B cell (primary cell): Measurements from ENCODE around the gene TPSG1. TPM values are rescaled to one million over a fixed set of nuclear protein-coding genes. Genes with fewer than 3 reads are reported as not detected.

Experiments
- ATAC-seq: fragments of 200-7000 bp; cut with Tn5 transposase; one replicate; pipeline ENCODE4 v1.10.0; 2021; ENCODE audit warnings: low read depth, mild to moderate bottlenecking, moderate number of reproducible peaks, moderate library complexity
- CTCF ChIA-PET: fragments of 350-600 bp; sonication (Branson Sonifier 250); formaldehyde crosslinking; loops from one replicate; lab custom pipeline; 2021; ENCODE audit warnings: antibody characterized with exemption, inconsistent platforms; lab: Charles Lee
- POLR2A ChIA-PET: fragments of 350-600 bp; sonication (Branson Sonifier 250); formaldehyde crosslinking; loops from one replicate; lab custom pipeline; 2021; ENCODE audit warnings: antibody characterized with exemption; lab: Charles Lee
- DNase-seq: peaks from one replicate; pipeline ENCODE4 v3.0.0; 2013
- H2AFZ ChIP-seq: 2 replicates; pipeline ENCODE4 v1.6.1; 2012; ENCODE audit warnings: mild to moderate bottlenecking, low read depth, low read length; ENCODE audit not compliant: insufficient read depth, poor library complexity, severe bottlenecking
- H3K27ac ChIP-seq, 2 donors: 1 replicate in 1 of 2; 2 replicates in 1 of 2; pipeline ENCODE4 v1.5.1; 2012 to 2013; ENCODE audit warnings: low read length in 2 of 2, mild to moderate bottlenecking in 2 of 2, moderate library complexity in 1 of 2
- H3K27me3 ChIP-seq, 4 experiments: fragments of 200-600 bp in 1 of 4; sonication (generic) in 1 of 4; replicated peaks in 1 of 4; 1 replicate in 2 of 4; 2 replicates in 2 of 4; pipeline versions ENCODE4 v1.6.1 to v1.7.0; 2013 to 2016; ENCODE audit warnings: low read length in 3 of 4, mild to moderate bottlenecking in 2 of 4, mixed read lengths in 1 of 4, moderate library complexity in 1 of 4; ENCODE audit not compliant: insufficient read depth in 4 of 4, control insufficient read depth in 3 of 4; ENCODE audit errors: control extremely low read depth in 1 of 4
- H3K36me3 ChIP-seq, 2 experiments: replicated peaks in 1 of 2; 1 replicate in 1 of 2; 2 replicates in 1 of 2; pipeline versions ENCODE4 v1.6.1 to v1.7.1; 2013; ENCODE audit warnings: low read length in 1 of 2; ENCODE audit not compliant: insufficient read depth in 2 of 2, control insufficient read depth in 1 of 2; ENCODE audit errors: control extremely low read depth in 1 of 2, extremely low read depth in 1 of 2
- H3K4me1 ChIP-seq, 2 donors: fragments of 200-600 bp in 1 of 2; sonication (generic) in 1 of 2; 1 replicate in 1 of 2; 2 replicates in 1 of 2; pipeline versions ENCODE4 v1.5.1 to v1.6.1; 2013 to 2017; ENCODE audit warnings: low read length in 2 of 2; ENCODE audit not compliant: control insufficient read depth in 2 of 2, insufficient read depth in 2 of 2
- H3K4me2 ChIP-seq: replicated peaks from 2 replicates; pipeline ENCODE3; 2012; ENCODE audit warnings: mild to moderate bottlenecking, low read depth, low read length; ENCODE audit not compliant: poor library complexity, severe bottlenecking
- H3K4me3 ChIP-seq, 5 experiments: fragments of 200-600 bp in 1 of 5; sonication (generic) in 1 of 5; 1 replicate in 3 of 5; 2 replicates in 2 of 5; pipeline versions ENCODE4 v1.5.1 to v1.7.0; 2011 to 2016; ENCODE audit warnings: low read length in 4 of 5, mild to moderate bottlenecking in 4 of 5, low read depth in 2 of 5, control low read depth in 1 of 5, moderate library complexity in 1 of 5; ENCODE audit not compliant: insufficient read depth in 1 of 5; ENCODE audit errors: control extremely low read depth in 1 of 5, extremely low read depth in 1 of 5
- H3K79me2 ChIP-seq: fragments of 200-600 bp; sonication (generic); one replicate; pipeline ENCODE4 v1.6.0; 2016; ENCODE audit warnings: low read length; ENCODE audit not compliant: control insufficient read depth, insufficient read depth
- H3K9ac ChIP-seq: fragments of 200-600 bp; sonication (generic); 2 replicates; pipeline ENCODE4 v1.6.1; 2017; ENCODE audit warnings: mild to moderate bottlenecking, low read length, moderate library complexity
- H3K9me3 ChIP-seq, 3 donors: one replicate each; pipeline versions ENCODE4 v1.6.1 to v1.7.1; 2013; ENCODE audit warnings: low read length in 2 of 3; ENCODE audit not compliant: control insufficient read depth in 2 of 3, insufficient read depth in 1 of 3; ENCODE audit errors: control extremely low read depth in 1 of 3
- H4K20me1 ChIP-seq: 2 replicates; pipeline ENCODE4 v1.6.0; 2012; ENCODE audit warnings: mild to moderate bottlenecking, low read length; ENCODE audit not compliant: insufficient read depth, control insufficient read depth, poor library complexity, severe bottlenecking
- H3K27ac Mint-ChIP-seq: one replicate; pipeline ENCODE4 v1.8.0; 2021; ENCODE audit warnings: mixed read lengths
- H3K27me3 Mint-ChIP-seq: one replicate; pipeline ENCODE4 v1.8.0; 2021; ENCODE audit warnings: mixed read lengths
- H3K4me1 Mint-ChIP-seq: one replicate; pipeline ENCODE4 v1.8.0; 2021; ENCODE audit warnings: mixed read lengths
- H3K4me3 Mint-ChIP-seq: one replicate; pipeline ENCODE4 v1.8.0; 2021; ENCODE audit warnings: mixed read lengths
- H3K9me3 Mint-ChIP-seq: one replicate; pipeline ENCODE4 v1.8.0; 2022; ENCODE audit warnings: mixed read lengths; ENCODE audit not compliant: insufficient read depth
- CTCF ChIP-seq: fragments of 200-600 bp; IDR thresholded peaks from one replicate; pipeline ENCODE4 v1.8.0; 2022; ENCODE audit warnings: antibody characterized with exemption, mild to moderate bottlenecking
- EZH2 ChIP-seq: IDR thresholded peaks from 2 replicates; pipeline ENCODE4 v1.6.1; 2012; ENCODE audit warnings: borderline replicate concordance, low read depth, mild to moderate bottlenecking, moderate library complexity, low read length; ENCODE audit not compliant: insufficient read depth, poor library complexity, severe bottlenecking
- WGBS: methylation state at CpG from one replicate; pipeline ENCODE4 v1.1.5; 2013; ENCODE audit warnings: missing lambda C conversion rate; ENCODE audit not compliant: insufficient coverage; 5-methylcytosine and 5-hydroxymethylcytosine counted together
- intact Hi-C: fragments of 100-400 bp; cut with micrococcal nuclease; formaldehyde crosslinking; loops from one replicate; pipeline ENCODE4 v1.10.0; 2022
- polyA plus RNA-seq: library from polyadenylated mRNA; depleted of rRNA; stranded (reverse); fragments of >200 nt; gene quantifications from 2 replicates; pipeline ENCODE4 v1.2.3, GENCODE V29; 2012
- total RNA-seq, 2 donors: library from RNA; stranded (reverse); fragments of 120-200 nt in 1 of 2; gene quantifications; 1 replicate in 1 of 2; 2 replicates in 1 of 2; pipeline versions ENCODE4 v1.2.3 to v1.2.4, GENCODE V29; 2013 to 2022

TPSG1 gene
- total and polyA plus RNA-seq, 2 donors (not counting 1 experiment from before 2014, with no cell fraction given), result not detected

- H3K4me3 Mint-ChIP-seq, result no peak overlapping the region
These were observed 16.0 kb downstream of the TPSG1 start for GRCh38 chr16:1209081-1209480.

GRCh38 chr16:1208239-1208830, 16.7 kb downstream of the TPSG1 start:
- no peaks in the 10 kb centered on the region for H3K9me3 Mint-ChIP-seq
- TF ChIP-seq EZH2, result no peak
- TF ChIP-seq CTCF, result no peak
- no peak overlapping the region for H3K4me3 ChIP-seq
- WGBS, result 72% methylated on average over 21 of the region's 22 CpGs
- H3K27me3 ChIP-seq, result no peaks in the 10 kb centered on the region
- no peak for DNase-seq
- CTCF ChIA-PET, result no interaction called here
- no peaks in the 10 kb centered on the region for H3K4me1 Mint-ChIP-seq
- no peaks in the 10 kb centered on the region for H4K20me1 ChIP-seq
- POLR2A ChIA-PET, result no interaction called here
- no peak overlapping the region for H3K4me2 ChIP-seq
- ATAC-seq, result no peak
- H3K27ac Mint-ChIP-seq, result no peak overlapping the region
- intact Hi-C loops, result no loop called here
- no peaks in the 10 kb centered on the region for H3K4me1 ChIP-seq
- no peak overlapping the region for H3K9ac ChIP-seq
- H3K9me3 ChIP-seq, result no peaks in the 10 kb centered on the region
- no peaks in the 10 kb centered on the region for H3K36me3 ChIP-seq
- H3K79me2 ChIP-seq, result no peaks in the 10 kb centered on the region
- H3K27me3 Mint-ChIP-seq, result no peaks in the 10 kb centered on the region
- H3K27ac ChIP-seq, result no peak overlapping the region
- no peak overlapping the region for H3K4me3 Mint-ChIP-seq
- H2AFZ ChIP-seq, result no peak overlapping the region

More at GRCh38 chr16:1209081-1209480, 16.0 kb downstream of the TPSG1 start:
- Histone ChIP-seq H3K4me3 (no peak overlapping the region), H3K27ac (no peak overlapping the region), H3K9me3 (no peaks in the 10 kb centered on the region), H3K4me2 (no peak overlapping the region), H2AFZ (no peak overlapping the region), H3K4me1 (no peaks in the 10 kb centered on the region), H3K27me3 (no peaks in the 10 kb centered on the region), H3K9ac (no peak overlapping the region), H3K79me2 (no peaks in the 10 kb centered on the region), H3K36me3 (no peaks in the 10 kb centered on the region), H4K20me1 (no peaks in the 10 kb centered on the region)
- TF ChIP-seq EZH2 (no peak), CTCF (no peak)
- no peak for DNase-seq
- Mint-ChIP-seq H3K4me1 (no peaks in the 10 kb centered on the region), H3K27ac (no peak overlapping the region), H3K9me3 (no peaks in the 10 kb centered on the region), H3K27me3 (no peaks in the 10 kb centered on the region)
- CTCF ChIA-PET, result no interaction called here
- POLR2A ChIA-PET, result no interaction called here
- intact Hi-C loops, result no loop called here
- WGBS, result 95% methylated on average over 43 of the region's 43 CpGs
- ATAC-seq, result no peak
